Right lobe of liver (tissue), 6 donors: Measurements from ENCODE around the gene ANKRD65. TPM values are rescaled to one million over a fixed set of nuclear protein-coding genes. Genes with fewer than 3 reads are reported as not detected.
"Not testable (repeated sequence)": the region's sequence is repeated elsewhere in the genome, so short reads cannot be mapped to it uniquely, and the experiment has no call there.

Experiments used
- ATAC-seq, 4 donors: fragments of 200-7000 bp; cut with Tn5 transposase; one replicate each; pipeline ENCODE4 v1.9.1; 2020; ENCODE audit warnings: mild to moderate bottlenecking in 4 of 4, moderate library complexity in 4 of 4
- DNase-seq, 3 donors: peaks; one replicate each; pipeline ENCODE4 v3.0.0-alpha.2; 2020
- H3K27ac ChIP-seq, 3 donors: fragments of 200-600 bp; one replicate each; pipeline ENCODE4 v1.8.0; 2022
- H3K27me3 ChIP-seq, 2 donors: fragments of 200-600 bp; one replicate each; pipeline ENCODE4 v1.8.0; 2022
- H3K36me3 ChIP-seq, 4 donors: fragments of 200-600 bp; sonication (generic) in 1 of 4; one replicate each; pipeline versions ENCODE4 v1.5.1 to v1.8.0; 2017 to 2022; ENCODE audit warnings: control low read depth in 1 of 4
- H3K4me1 ChIP-seq, 4 donors: fragments of 200-600 bp; sonication (generic) in 1 of 4; one replicate each; pipeline versions ENCODE4 v1.5.1 to v1.8.0; 2017 to 2022; ENCODE audit warnings: control low read depth in 1 of 4
- H3K4me3 ChIP-seq, 3 donors: fragments of 200-600 bp; one replicate each; pipeline ENCODE4 v1.8.0; 2022
- H3K9me3 ChIP-seq, 4 donors: fragments of 200-600 bp; sonication (generic) in 1 of 4; one replicate each; pipeline versions ENCODE4 v1.5.1 to v1.8.0; 2017 to 2022; ENCODE audit warnings: control low read depth in 1 of 4
- CTCF ChIP-seq, 4 donors: fragments of 200-600 bp in 3 of 4; fragments of 450-650 bp in 1 of 4; IDR thresholded peaks; one replicate each; pipeline versions ENCODE4 v1.5.1 to v1.8.0; 2016 to 2022; ENCODE audit warnings: antibody characterized with exemption in 4 of 4, mild to moderate bottlenecking in 2 of 4
- POLR2A ChIP-seq: fragments of 450-650 bp; IDR thresholded peaks from one replicate; pipeline ENCODE4 v1.6.1; 2017; ENCODE audit warnings: antibody characterized with exemption, mild to moderate bottlenecking
- WGBS: methylation state at CpG from one replicate; pipeline ENCODE4 v1.1.6; 2018; ENCODE audit warnings: low coverage, low lambda C conversion rate; ENCODE audit not compliant: insufficient coverage; ENCODE audit errors: missing lambda C conversion rate; 5-methylcytosine and 5-hydroxymethylcytosine counted together
- intact Hi-C, 2 donors: fragments of 100-400 bp; cut with DNase I; formaldehyde crosslinking; loops; one replicate each; pipeline versions ENCODE4 v1.11.2 to v1.14.1; 2022
- total RNA-seq, 6 experiments: library from RNA; depleted of rRNA in 2 of 6; stranded (reverse); fragments of >200 nt in 2 of 6; fragmentation: NEBNext Ultra II Directional in 3 of 6; extraction: Animal tissue kit (Norgen Biotek cat#: 25700) in 3 of 6; gene quantifications; one replicate each; pipeline versions ENCODE4 v1.1.0 to v1.2.4, GENCODE V29; 2016 to 2023
- donor health status: DM: no; HTN: yes; CAD: no.
- donor health status: DM: no; HTN: no; CAD: no.
- donor health status: DM: no; HTN: no; CAD: no.
- donor health status: DM: no; HTN: yes; CAD: no.
- donor health status: DM: no; HTN: yes; CAD: no.

ANKRD65 gene
- total RNA-seq, 6 experiments from 2014 or later, result 0.19 to 0.89 (median 0.35) TPM

GRCh38 chr1:1429671-1430073 is 8.6 kb upstream of the ANKRD65 start:
- Histone ChIP-seq H3K4me1 (peaks cover 0 to 47% (median 23%) of the 10 kb centered on the region in 4 donors), H3K9me3 (no peaks in the 10 kb centered on the region), H3K4me3 (no peak overlapping the region), H3K27ac (peak overlapping the region in 2 of 3 donors; percentile 53 to 84), H3K27me3 (no peaks in the 10 kb centered on the region), H3K36me3 (no peaks in the 10 kb centered on the region)
- ATAC-seq (peak in 3 of 4 donors; percentile 5 to 30 (median 14)), DNase-seq (peak in 1 of 3 donors; percentile 56)
- TF ChIP-seq POLR2A (no peak), CTCF (IDR thresholded peaks at IDR 0.05) (no peak)
- 29% methylated on average over 6 of the region's 6 CpGs for WGBS
- intact Hi-C loops, result no loop called here

- H3K4me1 ChIP-seq, result peaks cover 0 to 40% (median 19%) of the 10 kb centered on the region in 4 donors
- H3K9me3 ChIP-seq, DNase-seq, intact Hi-C loops, H3K36me3 ChIP-seq, ATAC-seq, H3K4me3 ChIP-seq, H3K27me3 ChIP-seq, H3K27ac ChIP-seq: not testable (repeated sequence)
- WGBS, result 95% methylated on average over 4 of the region's 6 CpGs
These were observed 7.9 kb upstream of the ANKRD65 start for GRCh38 chr1:1428967-1429366.

GRCh38 chr1:1428174-1428573 is 7.1 kb upstream of the ANKRD65 start:
- intact Hi-C loops, result no loop called here
- H3K27me3 ChIP-seq, result no peaks in the 10 kb centered on the region
- no peaks in the 10 kb centered on the region for H3K9me3 ChIP-seq
- DNase-seq (peak in 1 of 3 donors; percentile 54), ATAC-seq (no peak)
- TF ChIP-seq POLR2A (no peak), CTCF (IDR thresholded peaks at IDR 0.05) (no peak)
- H3K36me3 ChIP-seq, result no peaks in the 10 kb centered on the region
- WGBS, result 67% methylated on average over 2 of the region's 19 CpGs
- peaks cover 0 to 32% (median 13%) of the 10 kb centered on the region in 4 donors for H3K4me1 ChIP-seq
- no peak overlapping the region for H3K4me3 ChIP-seq
- H3K27ac ChIP-seq, result no peak overlapping the region

- H3K4me1 ChIP-seq, result peaks cover 0 to 31% (median 11%) of the 10 kb centered on the region in 4 donors
- DNase-seq, result no peak
- peak overlapping the region in 1 of 3 donors; percentile 13 for H3K4me3 ChIP-seq
- no peaks in the 10 kb centered on the region for H3K9me3 ChIP-seq
- H3K27ac ChIP-seq, result no peak overlapping the region
- intact Hi-C loops, result no loop called here
- TF ChIP-seq CTCF (IDR thresholded peaks at IDR 0.05), result no peak
- no peak for TF ChIP-seq POLR2A
- no peak for ATAC-seq
- no peaks in the 10 kb centered on the region for H3K27me3 ChIP-seq
- no peaks in the 10 kb centered on the region for H3K36me3 ChIP-seq
- WGBS, result 0% methylated on average over 13 of the region's 22 CpGs
These were observed 6.7 kb upstream of the ANKRD65 start for GRCh38 chr1:1427820-1428148.

- DNase-seq (peak in 1 of 3 donors; percentile 55), ATAC-seq (no peak)
- H3K4me1 ChIP-seq, result peaks cover 0 to 26% (median 11%) of the 10 kb centered on the region in 4 donors
- 33% methylated on average over 34 of the region's 66 CpGs for WGBS
- no peak for TF ChIP-seq CTCF (IDR thresholded peaks at IDR 0.05)
- no peak for TF ChIP-seq POLR2A
- H3K36me3 ChIP-seq, result no peaks in the 10 kb centered on the region
- no peaks in the 10 kb centered on the region for H3K9me3 ChIP-seq
- intact Hi-C loops, result no loop called here
- H3K27me3 ChIP-seq, result no peaks in the 10 kb centered on the region
- H3K27ac ChIP-seq, result no peak overlapping the region
- H3K4me3 ChIP-seq, result peak overlapping the region in 1 of 3 donors; percentile 13
These were observed 6.2 kb upstream of the ANKRD65 start for GRCh38 chr1:1427106-1427819.
